ENCODE measurements around the gene FER1L5.

The FER1L5 gene

GRCh38 chr2:96699621-96700020, 57.1 kb downstream of the FER1L5 start:
- DNase-seq, result no peak

DNA sequence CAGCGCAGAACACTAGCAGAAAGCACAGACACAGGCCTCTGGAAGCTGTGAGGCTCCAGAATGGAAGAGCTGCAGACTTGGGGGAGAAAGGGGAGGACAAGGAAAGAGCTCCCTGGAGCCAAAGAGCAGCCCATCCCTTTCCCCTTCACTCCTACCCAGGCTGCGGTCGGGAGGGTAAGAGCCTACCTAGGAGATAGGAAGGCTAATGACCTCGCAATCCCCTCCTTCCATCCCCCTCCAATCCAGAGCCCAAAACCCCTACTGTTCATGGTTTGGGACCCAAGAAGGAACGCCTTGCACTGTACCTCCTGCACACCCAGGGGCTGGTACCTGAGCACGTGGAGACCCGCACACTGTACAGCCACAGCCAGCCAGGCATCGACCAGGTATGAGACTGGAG, 57.5 kb downstream of the FER1L5 start:
- DNase-seq, result no peak

- DNase-seq, result no peak
Measured at GRCh38 chr2:96701636-96702035, 59.1 kb downstream of the FER1L5 start.

DNA sequence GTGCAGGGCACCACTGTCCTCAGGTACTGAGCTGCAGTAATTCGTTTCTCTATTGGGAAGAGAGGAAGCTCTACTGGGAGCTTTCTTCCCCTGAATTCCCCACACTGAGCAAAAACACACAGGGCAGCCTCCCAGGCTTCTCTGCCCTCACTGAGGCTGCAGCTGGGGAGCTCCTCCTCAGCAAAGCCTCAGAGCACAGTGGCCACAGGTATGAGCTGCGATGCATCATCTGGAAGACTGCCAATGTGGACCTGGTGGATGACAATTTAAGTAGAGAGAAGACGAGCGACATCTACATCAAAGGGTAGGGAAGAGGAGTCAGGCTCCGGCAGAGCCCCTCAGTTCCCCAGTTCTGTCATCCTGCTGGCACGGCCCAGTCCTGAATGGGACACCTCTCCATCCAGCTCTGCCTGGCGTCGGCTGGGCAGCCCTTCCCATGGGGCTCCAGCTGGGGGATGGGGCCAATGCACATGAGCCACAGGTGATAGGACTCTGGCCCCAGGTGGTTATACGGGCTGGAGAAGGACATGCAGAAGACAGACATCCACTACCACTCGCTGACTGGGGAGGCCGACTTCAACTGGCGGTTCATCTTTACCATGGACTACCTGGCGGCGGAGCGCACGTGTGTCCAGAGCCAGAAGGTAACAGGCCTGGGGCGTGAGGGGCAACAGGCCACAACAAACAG, 59.7 kb downstream of the FER1L5 start:
- no peak for DNase-seq

GRCh38 chr2:96703021-96703751, 60.6 kb downstream of the FER1L5 start:
- DNase-seq, result no peak

- no peak for DNase-seq
Measured at GRCh38 chr2:96710985-96711384, 68.4 kb downstream of the FER1L5 start.

DNA sequence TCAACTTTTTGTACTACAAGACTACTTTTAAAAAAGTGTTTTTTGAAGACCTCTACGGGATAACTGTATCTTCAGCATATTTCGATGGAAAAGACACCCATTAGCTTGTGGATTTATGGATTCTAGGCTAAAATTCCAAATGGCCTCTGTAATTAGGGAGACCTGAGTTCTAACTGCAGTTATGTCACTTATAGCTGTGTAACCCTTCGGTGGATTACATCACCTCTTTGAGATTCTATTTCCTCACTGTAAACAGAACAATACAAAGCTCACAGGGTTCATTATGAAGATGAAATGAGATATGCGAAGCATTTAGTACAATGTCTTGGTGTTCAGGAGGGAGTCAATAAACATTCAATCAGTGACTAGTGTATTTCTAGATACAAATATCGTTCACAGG, 73.1 kb downstream of the FER1L5 start:
- no peak for DNase-seq

DNA sequence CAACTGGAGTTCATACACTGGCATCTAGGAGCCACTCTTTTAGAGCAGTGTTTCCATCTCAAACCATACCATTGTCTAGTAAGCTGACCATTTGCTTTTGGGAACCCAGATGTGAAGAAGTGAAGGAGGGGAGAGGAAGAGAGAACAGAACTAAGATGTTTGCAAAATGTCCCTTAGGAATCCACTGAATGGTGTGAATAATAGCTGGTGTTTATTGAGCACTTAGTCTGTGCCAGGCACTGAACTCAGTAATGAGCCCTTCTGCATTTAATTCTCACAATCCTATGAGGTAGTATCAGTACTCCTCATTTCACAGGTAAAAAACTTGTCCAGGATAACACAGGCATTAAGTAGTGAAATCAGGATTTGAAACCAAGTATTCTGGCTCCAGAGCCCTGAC, 73.8 kb downstream of the FER1L5 start:
- DNase-seq, result no peak

DNA sequence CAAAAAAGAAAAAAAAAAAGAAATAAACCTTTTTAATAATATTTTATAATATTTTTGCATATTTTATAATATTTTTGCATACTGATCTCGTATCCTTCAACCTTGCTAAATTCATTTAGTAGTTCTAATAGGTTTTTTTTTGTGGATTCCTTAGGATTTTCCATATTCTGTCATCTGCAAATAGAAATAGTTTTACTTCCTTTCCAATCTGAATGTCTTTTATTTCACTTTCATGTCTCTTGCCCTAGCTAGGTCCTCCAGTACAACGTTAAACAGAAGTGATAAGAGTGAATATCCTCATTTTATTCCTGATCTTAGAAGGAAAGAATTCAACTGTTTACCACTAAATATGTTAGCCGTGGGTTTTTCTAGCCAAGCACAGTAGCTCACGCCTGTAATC, 83.6 kb downstream of the FER1L5 start:
- DNase-seq, result no peak

DNA sequence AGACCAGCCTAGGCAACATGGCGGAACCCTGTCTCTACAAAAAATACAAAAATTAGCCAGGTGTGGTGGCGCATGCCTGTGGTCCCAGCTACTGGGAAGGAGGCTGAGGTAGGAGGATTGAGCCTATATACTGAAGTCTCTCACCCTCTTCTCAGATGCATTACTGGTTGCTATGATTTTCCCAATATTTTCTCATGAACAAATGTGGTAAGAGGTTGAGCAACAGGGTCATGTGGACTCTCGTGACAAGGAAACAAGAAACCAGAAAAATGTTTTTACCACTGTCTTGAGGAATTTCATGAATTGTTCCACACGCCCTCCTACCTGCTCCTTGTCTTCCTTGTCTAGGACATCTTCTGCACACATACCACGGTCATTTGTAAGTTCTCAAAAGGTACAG, 84.9 kb downstream of the FER1L5 start:
- DNase-seq, result no peak

GRCh38 chr2:96729748-96730147, 87.2 kb downstream of the FER1L5 start:
- no peak for DNase-seq

DNA sequence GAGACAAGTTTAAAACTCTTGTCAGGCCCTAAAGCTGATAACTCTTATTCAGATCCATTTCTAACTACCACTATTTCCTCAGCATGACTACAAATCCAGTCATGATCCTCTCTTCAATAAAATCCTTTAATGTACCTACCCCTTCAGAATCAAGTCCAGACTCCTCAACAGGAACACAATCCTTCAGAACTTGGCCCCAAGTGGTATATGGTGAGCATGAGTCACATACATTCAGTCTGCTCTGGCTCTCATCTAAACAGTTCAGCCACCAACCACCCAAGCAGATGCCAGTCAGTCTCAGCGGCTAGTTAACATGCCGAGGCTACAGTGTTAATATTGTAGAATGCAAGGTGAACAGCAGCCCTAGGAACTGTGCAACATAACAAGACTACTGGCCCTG, 87.6 kb downstream of the FER1L5 start:
- DNase-seq, result no peak

GRCh38 chr2:96733931-96734330, 91.4 kb downstream of the FER1L5 start:
- no peak for DNase-seq

GRCh38 chr2:96734880-96735583, 92.5 kb downstream of the FER1L5 start:
- DNase-seq, result no peak

GRCh38 chr2:96737251-96737650, 94.7 kb downstream of the FER1L5 start:
- DNase-seq, result no peak

DNA sequence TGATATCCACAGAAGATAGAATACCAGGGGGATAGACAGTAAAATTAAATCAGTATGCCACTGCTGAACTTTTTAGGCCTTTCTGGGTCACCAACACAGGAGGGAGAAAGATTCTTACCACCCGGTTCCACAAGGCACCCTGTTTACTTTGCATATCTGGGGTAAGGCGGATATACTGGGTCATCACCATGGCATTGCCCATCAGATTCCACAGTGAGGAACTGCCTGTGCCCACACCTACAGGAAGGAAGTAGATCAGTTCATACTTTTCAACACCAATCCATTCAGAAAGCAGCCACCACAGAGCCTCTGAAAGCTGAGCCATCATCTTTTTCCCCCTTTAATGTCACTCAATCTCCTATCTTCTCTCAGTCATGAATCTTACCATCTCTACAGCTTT, 95.3 kb downstream of the FER1L5 start:
- no peak for DNase-seq

- DNase-seq, result no peak
Measured at GRCh38 chr2:96739076-96739632, 96.6 kb downstream of the FER1L5 start.

DNA sequence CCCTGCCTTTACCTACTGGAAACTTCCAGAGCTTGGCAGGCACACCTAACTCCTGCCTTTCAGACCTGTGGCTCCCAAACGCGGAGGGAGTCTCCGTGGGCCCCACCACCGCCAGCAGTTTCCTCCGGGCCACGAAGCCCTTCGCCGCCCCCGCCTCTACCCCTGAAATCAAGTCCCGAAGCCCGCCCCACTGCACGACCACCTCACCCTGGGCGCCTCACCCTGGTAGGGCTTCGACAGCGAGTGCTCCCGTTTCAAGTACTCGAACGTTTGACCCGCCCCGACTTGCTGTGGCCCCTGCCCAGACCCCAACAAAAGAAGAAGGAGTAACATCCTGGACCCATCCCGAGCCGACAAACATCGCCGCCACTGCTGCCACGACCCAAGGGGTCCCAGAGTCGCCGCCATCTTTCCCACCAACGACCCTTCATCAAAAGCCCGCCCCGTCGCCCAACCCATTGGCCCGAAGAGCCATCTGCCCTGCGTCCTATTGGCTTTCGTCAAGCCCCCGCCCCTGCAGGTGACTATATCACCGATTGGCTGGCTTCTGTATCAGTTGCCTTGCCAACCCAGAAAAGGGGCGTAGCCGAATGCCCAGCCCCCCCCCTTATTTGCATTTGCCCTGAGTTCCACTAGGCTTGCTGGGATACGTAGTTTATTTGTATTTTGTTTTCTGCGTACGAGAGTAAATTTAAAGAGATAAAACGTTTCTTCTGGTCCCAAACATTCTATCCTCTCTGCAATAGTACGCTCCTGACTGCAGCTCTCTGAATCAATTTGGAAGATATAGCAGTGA, 97.3 kb downstream of the FER1L5 start, which contains the start of gene LMAN2L:
Gene LMAN2L (minus strand): TSS at position 432 of the 796 bp plus-strand sequence. CDS start 24 bp downstream, at position 408.
- DNase-seq, result peak; percentile 90

GRCh38 chr2:96747061-96747617, 104.6 kb downstream of the FER1L5 start:
- no peak for DNase-seq

- DNase-seq, result no peak
Measured at GRCh38 chr2:96751800-96752199, 109.2 kb downstream of the FER1L5 start.

DNA sequence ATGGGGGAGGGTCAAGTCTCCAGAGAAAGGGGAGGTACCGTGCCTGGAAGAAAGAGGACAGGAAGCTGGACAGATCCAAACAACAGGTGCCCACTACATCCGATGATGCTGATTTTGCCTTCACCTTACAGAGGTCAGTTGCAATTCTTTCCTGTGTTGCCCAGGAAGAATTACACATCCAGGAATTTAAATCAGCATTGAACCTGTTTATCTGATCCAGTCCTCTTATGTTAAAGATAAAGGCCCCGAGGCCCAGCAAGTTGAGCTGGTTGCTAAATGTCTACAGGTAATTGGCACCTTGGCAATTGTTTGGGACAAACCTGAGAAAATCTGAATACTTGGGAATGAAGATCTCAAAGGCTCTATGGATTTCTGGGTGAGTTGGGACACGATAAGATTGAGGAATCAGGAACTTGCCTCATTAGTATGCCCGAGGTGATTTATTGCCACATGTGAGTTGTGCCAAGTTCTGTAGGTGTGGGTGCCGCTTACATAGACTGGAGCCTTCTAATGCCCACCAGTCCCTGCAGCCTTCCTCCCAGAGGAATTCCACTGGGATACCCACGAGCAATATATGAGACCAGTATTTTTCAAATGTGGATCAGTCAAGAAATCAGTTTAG, 111.2 kb downstream of the FER1L5 start:
- DNase-seq, result no peak

DNA sequence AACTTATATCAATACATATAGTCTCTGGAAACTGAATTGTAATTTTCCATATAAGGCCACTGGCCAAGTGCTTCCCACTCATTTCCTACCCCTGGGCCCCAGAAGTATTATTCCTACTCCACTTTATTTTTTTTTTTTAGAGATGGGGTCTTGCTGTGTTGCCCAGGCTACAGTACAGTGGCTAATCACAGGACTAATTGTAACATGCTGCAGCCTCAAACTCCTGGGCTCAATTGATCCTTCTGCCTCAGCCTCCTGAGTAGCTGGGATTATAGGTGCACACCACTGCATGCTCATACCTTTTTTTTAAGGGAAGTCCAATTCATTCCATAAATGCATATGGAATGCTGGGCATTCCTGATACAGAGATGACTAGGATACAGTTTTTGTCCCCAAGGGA, 111.8 kb downstream of the FER1L5 start:
- DNase-seq, result no peak

All from activated T-cell treated with anti-CD3 and anti-CD28 coated beads, Interleukin-2, amount 50 U/mL, for 1 hour (primary cell).